Activated CD8-positive, alpha-beta memory T cell treated with anti-CD3 and anti-CD28 coated beads, Interleukin-2, amount 50 U/mL, for 1 hour (primary cell): ENCODE results near the gene KRT40.

Source experiments
- DNase-seq: peaks from one replicate; pipeline ENCODE4 v3.0.0-alpha.2; 2020; ENCODE audit errors: extremely low read depth

KRT40 gene

DNA sequence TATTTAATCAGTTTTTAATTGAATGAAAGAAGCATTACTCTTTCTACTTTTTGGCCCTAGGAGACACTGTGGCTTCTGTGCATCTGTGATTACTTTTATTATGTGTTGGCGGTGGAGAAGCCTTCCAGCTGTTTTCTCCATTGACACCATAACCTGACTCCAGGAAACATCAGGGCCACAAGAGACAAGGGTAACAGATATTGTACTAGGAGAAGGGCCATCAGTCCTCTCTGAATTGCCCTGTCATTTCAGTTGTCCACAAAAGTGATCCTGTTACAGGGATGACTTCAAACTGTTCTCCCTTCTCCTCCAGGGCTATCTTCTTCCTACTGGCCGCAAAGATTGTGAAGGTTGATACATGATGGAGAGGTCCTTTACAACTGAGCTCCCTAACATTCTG lies 32.0 kb downstream of the KRT40 start:
- DNase-seq, result no peak

DNA sequence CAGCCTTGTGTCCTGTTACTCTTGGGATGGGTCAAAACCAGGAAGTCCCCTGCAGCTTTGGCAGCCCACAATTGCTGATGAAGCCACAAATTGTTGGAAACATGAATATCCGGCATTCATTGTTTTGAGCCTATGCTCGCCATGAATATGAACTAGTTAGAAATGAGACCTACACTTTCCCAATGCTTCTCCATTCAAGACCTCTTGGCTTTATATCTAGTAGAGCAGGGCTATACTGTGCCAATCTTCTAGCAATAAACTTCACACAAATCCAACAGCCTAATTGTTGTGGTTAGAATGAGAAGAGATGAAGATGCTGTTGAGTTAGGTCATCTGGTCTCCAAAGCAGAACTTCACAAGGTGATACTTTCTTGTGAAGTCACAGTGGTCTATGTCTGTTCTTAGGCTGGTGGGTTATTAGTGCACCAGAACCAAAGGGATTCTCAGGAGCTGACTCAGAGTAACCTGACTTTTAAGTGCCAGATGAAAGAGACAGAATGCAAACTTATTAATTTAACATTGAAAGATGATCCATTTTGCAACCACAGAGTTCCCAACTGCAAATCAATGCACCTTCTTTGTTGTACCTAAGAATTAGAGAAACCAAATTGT lies 33.0 kb downstream of the KRT40 start:
- DNase-seq, result no peak

DNA sequence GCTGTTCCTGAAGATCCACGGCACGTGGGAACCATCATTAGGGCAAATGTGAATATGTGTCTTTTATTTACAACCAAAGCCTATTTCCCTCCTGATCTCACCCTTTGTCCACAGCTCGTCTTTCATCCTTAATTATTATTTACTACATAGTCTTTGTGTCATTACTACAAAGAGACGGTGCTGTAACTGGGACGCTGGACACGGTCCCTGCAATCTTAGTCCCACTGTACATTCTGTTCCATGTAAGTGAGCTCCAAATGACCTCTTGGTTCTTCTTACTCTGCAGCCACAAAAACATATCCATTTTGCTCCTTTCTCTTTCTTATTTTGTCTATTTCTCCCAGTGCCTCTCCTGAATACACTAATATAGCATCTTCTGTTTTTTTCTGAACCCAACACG lies 34.0 kb downstream of the KRT40 start:
- no peak for DNase-seq

DNA sequence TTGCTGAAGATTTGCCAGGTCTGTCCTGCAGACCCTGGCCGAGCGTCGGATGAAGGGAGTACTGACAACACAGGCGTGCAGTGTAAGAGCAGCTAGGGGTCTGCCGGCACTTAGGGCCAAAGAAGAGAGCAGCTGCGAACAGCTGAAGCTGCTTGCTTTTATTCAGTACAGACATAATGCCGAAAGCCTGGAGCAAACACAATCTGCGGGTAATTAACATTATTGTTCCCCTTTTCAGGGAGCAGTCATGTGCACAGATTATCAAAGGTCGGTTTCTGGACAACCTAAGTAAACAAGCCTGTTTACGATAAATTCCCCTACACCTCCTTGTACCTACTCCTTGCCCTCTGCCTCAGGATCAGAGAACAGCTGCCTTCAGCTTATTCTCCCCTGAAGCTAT lies 34.7 kb downstream of the KRT40 start:
- no peak for DNase-seq

DNA sequence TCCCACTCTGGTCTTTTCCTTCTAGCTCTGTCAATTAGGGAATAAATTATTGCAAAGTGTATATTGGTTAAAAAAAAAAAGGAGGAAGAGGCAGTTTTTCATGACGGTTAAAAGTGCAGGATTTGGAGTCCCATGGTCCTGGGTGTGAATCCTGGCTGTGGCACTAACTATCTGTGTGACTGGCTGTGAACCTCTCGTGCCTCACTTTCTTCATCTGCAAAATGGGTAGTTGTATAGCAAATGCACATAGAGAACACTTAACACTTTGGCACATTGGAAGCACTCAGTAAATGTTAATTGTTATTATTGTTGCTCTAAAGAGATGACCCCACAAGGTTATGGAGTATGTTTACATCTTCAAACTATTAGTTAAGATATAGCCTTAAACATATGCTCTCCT lies 36.2 kb downstream of the KRT40 start:
- no peak for DNase-seq

DNA sequence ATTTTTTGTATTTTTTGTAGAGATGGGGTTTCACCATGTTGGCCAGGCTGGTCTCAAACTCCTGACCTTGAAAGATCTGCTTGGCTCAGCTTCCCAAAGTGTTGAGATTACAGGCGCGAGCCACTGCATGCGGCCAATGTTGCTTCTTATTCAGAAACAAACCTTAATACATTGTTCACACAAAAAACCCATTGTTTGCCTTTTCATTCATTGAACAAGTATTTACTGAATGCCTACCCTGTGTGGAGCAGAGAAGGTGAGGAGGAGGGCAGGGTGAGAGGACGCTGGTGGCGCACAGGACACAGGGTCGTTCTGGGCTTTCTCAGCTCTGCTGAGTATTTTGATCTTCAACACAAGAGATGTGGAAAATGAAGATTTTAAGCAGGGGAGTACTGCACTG lies 38.7 kb downstream of the KRT40 start:
- DNase-seq, result no peak

DNA sequence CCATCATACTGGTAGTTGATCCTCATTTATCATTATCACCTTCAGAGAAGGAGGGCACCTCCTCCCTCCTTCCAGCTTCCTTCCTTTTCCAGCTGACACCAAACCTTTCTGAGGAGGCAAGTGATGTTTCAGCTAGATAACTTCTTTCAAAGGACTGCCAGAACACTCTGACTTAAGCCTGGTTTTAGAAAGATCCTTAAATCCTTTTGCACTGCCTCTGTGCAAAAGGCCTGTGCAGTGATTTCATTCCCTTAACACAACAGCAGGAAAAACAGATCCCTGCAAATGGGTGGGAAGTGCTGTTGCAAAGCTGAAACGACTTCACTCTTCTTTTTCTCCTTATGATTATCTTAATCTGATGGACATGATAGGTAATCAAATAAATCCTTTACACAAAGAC lies 39.6 kb downstream of the KRT40 start:
- DNase-seq, result no peak

DNA sequence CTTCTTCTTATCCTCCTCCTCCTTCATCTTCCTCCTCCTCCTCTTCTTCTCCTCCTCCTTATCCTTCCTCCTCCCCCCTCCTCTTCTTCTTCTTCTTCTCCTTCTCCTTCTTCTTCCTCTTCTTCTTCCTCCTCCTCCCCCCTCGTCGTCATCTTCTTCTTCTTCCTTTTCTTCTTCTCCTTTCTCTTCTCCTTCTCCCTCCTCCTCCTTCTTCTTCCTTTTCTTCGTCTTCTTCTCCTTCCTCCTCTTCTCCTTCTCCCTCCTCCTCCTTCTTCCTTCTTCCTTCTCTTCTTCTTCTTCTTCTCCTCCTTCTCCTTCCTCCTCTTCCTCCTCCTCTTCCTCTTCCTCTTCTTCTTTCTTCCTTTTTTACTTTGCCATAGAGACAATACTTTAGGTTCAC lies 41.6 kb downstream of the KRT40 start:
- DNase-seq, result no peak

DNA sequence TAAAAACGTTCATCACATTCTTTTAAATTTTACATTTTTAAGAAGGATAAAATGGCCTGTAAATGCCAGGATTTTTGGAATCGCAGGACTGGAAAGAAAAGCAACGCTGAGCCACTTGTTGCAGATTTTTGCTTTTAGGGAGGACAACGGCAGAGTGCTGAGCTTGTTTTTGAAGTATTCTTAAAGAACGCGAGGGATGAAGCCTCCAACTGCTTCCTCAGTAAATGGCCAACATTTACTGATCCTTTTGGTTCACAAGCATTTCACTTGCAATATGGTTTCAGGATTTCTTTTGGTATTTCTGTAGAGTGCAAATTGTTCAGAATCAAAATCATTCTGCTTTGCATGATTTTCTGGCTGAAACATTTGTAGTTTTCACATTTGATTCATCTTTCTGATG lies 43.9 kb downstream of the KRT40 start:
- no peak for DNase-seq

DNA sequence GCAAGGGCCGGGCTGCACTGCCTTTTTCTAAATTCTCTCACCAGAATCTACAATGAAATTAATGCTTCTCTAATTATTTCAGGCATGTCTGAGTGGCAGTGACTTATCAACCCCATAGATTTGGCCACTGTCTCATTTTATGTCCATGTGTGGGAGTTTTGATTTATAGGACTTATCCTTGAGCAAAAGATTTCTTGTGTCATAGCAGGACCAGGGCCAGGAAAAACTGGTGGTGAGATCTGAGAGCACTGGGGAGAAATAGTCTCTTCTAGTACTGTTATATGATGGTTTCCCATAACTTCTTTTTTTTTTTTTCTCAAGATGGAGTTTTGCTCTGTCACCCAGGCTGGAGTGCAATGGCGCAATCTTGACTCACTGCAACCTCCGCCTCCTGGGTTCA lies 45.1 kb downstream of the KRT40 start:
- no peak for DNase-seq

DNA sequence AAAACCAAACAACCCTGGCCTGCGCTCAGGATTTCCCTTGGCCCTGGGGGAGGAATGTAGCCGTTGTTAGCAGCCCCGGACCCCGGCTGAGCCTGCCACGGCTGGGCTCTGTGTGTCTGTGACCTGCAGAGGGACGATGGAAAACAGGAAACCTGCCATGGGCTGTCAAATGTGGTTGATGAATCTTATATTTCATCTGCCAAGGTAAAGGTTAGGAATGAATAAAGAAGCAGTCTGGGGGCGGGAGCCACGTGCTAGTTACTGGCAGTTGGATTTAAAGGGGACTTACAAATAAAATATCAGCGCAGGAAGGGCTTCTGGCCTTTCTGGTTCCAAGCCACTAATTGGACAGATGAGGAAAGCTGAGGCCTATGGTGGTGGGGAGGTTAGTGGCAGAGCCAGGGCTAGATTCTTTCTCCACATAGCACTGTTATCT lies 46.7 kb downstream of the KRT40 start, which contains the start of gene KRT23:
KRT23 (minus strand) TSS at position 263 of the 436 bp plus-strand sequence. CDS start 1,043 bp downstream, outside the sequence.
- no peak for DNase-seq

DNA sequence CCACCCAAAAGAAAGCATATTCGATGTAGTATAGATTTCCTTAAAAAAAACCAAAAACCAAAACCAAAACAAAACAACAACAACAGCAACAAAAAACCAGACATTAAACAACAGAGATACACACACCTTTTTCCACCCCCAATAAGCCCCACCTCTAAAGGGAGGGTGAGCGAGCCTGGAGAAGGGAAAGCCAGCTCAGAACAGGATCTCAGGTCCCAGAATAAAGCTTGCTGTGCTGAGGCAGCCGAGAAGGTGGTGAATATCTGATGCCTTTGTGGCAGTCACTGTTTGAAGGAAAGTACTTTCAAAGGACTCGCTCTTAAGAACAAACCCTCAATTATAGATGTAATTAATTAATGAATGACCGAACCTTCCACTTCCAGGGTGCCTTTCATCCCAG lies 47.1 kb downstream of the KRT40 start:
- DNase-seq, result no peak

DNA sequence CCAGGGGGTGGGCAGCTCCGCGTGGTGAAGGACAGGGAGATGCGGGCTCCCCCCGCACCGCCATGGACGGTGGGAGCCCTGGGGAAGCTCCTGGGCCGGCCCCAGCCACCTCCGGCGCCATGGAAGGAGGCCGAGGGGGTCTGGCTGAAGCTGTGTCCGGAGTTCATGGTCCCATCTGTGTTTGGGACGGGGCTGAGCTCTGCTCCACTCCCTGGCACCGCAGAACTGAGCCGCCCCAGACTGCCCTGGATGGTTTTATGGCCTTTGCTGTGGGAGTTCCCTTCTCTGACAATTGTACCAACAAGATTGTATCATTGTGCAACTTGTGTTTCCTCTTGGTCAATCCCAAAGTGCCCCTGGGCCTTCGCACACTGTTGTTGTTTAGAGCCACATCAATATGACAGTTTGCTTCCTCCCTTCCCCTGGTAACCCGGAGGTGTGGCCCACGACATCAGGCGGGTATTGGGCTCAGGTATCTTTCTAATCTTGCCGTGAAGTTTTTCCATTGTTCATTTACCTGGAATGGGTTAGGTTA lies 47.6 kb downstream of the KRT40 start:
- DNase-seq, result no peak

DNA sequence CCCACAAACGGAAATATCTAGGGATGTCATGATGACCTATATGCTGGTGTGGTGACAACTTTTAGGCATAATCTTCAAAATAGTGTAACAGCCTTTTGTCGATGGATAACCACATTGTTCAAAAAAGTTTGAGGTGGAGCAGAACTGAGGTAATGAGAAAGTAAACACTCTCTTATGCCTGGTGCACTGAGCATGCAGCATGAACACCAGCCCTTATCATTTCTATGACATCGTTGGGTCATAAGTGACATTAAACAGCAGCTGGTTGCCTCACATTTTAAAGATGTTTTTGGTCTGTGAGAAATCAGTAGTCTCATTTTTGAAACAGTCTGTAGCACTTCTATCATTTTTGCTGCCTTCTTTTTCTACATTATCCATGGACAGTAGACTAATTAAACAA lies 48.5 kb downstream of the KRT40 start:
- DNase-seq, result no peak

DNA sequence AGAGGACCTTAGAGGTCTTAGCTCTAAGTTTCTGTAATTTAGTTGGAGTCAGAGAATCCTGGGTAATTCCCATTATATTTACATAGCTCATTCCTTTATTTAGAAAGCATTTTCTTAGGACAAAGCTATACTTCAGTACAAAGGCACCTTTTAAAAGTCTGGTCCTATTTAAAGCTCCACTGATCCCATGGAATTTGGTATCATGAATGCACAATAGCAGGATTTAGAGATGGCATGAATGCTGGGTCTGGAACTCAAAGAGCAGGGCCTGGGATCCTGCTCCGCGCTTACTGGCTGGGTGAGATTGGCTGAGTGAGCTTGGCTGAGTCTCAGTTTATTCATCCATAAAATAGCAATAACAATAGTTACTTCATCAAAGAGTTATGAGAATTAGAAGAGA lies 51.5 kb downstream of the KRT40 start:
- DNase-seq, result no peak

DNA sequence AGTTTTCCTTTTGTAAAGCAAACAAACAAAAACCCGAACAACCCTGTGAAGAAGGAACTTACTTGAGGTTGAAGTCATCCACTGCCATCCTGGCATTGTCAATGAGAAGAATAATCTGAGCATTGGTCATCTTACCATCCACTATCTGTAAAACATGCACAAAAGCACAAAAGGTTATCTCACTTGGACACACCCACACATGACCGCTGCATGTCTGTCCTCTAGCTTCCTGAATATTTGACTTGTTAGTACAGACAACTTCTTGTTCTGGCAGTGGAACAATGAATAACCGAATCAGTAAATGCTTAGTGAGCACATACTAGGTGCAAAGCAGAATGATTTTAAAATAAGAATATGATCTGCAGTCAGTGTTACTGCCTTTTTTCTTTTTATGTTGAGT lies 52.8 kb downstream of the KRT40 start:
- DNase-seq, result no peak
